HG03575 (cell line): ENCODE measurements around the gene ACTR1A.
"Not testable (repeated sequence)": the region's sequence is repeated elsewhere in the genome, so short reads cannot be mapped to it uniquely, and the experiment has no call there.

ENCODE experiments used
- ATAC-seq: cut with Tn5 transposase; IDR thresholded peaks from one replicate; pipeline ENCODE4 v1.9.1; 2021; ENCODE audit not compliant: unreplicated experiment, insufficient number of reproducible peaks, low FRiP score; ENCODE audit errors: extremely low read depth

The ACTR1A gene

GRCh38 chr10:102502337-102503151 is at the start of gene ACTR1A:
TSS of gene ACTR1A (minus strand) at chr10:102502712. CDS start at chr10:102502647, 65 bp downstream.
- no peak for ATAC-seq

DNA sequence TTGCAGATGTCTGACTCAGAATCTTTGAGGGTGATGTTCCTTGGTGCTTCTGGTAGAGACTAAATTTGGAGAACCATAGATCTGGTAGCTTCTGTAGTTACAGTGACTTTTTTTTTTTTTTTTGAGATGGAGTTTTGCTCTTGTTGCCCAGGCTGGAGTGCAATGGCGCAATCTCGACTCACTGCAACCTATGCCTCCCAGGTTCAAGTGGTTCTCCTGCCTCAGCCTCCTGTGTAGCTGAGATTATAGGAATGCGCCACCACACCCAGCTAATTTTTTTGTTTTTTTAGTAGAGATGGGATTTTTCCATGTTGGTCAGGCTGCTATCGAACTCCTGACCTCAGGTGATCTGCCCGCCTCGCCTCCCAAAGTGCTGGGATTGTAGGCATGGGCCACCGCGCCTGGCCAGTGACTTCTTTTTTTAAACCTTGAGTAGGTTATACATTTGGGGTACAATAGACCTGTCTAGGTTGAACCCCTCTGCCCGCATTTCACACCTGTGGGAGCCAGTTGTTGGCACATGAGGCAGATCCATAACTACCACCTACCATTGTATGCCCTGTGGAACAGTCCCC is 48.2 kb upstream of the ACTR1A start:
- no peak for ATAC-seq

GRCh38 chr10:102549549-102549948 is 47.0 kb upstream of the ACTR1A start:
- ATAC-seq = no peak

GRCh38 chr10:102546606-102547320 is 44.3 kb upstream of the ACTR1A start:
- no peak for ATAC-seq

- no peak for ATAC-seq
These were observed 43.5 kb upstream of the ACTR1A start for GRCh38 chr10:102545997-102546396.

DNA sequence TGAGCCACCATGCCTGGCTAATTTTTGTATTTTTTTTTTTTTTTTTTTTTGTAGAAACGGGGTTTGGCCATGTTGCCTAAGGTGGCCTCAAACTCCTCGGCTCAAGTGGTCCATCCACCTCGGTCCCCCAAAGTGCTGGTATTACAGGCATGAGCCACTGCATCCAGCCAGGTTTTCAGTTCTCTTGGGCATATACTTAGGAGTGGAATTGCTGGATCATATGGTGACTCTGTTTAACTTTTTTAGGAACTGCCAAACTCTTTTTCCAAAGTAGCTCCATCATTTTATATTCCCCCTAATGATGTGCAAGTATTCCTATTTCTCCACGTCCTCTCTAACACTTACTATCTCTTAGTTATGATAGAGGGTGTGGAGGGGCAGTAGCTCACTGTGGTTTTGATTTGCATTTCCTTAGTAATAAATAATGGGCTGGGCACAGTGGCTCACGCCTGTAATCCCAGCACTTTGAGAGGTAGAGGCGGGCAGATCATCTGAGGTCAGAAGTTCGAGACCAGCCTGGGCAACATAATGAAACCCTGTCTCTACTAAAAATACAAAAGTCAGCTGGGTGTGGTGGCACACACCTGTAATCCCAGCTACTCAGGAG is 42.9 kb upstream of the ACTR1A start:
- ATAC-seq = no peak

GRCh38 chr10:102542800-102543418 is 40.4 kb upstream of the ACTR1A start:
- ATAC-seq = no peak

GRCh38 chr10:102540023-102540422 is 37.5 kb upstream of the ACTR1A start:
- peak; percentile 71 for ATAC-seq

DNA sequence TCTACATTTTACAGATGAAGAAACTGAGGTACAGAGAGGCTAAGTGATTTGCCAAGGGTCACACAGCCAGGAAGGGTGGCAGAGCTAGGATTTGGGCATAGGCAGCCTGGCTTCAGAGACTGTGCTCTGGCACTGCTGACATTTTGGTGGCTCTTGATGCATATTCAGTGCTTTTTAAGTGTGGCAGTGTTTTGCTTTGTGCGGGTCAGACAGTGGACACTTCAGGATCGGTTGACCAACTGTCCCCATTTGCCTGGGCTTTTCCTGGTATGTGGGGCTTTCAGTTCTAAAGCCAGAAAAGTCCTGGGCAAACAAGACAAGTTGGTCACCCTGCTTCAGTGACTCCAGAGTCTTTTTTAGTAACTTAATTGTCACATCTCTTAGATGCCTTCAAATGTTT is 36.3 kb upstream of the ACTR1A start:
- no peak for ATAC-seq

DNA sequence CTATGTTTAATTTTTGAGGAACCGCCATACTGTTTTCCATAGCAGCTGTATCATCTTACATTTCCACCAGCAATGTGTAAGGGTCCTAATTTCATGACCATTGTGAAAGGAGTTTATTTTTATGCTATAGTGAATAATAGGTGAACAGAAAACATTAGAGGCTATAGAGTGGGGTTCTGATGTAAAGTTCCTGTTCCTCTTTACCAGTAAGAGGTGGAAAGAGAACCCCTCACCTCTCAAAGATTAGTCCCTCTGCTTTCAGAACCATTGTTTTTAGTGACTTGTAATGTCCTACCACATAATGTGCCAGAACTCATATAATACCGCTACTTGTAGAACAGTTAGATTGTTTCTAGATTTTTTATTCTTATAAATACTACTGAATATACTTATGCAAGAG is 35.4 kb upstream of the ACTR1A start:
- no peak for ATAC-seq

DNA sequence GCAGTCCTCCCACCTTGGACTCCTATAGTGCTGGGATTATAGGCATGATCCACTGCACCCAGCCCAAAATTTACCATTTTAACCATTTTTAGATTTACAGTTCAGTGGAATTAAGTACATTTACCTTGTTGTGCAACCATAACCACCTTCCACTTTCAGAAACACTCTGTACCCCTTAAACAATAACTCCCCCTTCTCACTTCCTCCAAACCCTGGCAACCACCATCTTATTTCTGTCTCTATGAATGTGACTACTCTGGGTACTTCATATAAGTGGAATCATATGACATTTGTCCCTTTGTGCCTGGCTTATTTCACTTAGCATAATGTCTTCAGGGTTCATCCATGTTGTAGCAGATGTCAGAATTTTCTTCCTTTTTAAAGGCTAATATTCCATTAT is 34.9 kb upstream of the ACTR1A start:
- ATAC-seq = no peak

GRCh38 chr10:102535481-102536147 is 33.1 kb upstream of the ACTR1A start:
- ATAC-seq = no peak

- not testable (repeated sequence) for ATAC-seq
These were observed 32.5 kb upstream of the ACTR1A start for GRCh38 chr10:102534966-102535365.

DNA sequence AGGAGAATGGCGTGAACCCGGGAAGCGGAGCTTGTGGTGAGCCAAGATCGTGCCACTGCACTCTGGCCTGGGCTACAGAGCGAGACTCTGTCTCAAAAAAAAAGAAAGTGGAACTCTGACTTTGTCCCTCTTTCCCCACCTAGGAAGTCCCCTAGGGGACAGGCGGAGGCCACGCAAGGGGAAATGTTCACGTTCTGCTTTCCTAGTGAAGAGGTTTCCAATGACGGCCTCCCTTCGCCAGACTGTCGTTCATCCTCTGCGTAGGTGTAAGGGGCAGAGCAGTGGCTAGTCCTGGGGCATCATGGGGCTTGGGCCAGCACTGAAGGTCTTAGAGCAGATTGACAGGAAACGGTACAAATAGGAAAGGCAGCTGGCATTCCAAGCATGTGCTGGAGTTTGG is 31.8 kb upstream of the ACTR1A start:
- ATAC-seq = no peak

DNA sequence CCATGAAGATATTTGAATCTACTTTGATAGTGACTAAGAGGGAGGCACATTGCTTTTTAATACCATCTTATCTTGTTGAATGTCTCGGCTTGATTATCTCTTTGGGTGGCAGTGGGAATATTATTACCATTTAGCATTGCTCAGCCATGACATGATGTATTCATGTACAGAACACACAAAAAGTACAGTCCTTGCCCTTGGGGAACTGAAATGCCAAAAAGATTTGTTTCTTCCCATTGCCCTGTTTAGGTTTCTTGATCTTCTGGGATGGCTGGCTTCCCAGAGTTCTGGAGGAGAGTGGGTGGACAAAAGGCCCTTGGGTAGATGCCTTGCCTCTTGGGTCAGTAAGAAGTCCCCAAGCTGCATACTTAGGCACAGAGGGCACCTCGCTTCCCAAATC is 25.0 kb upstream of the ACTR1A start:
- ATAC-seq = no peak

- ATAC-seq = no peak
These were observed 22.2 kb upstream of the ACTR1A start for GRCh38 chr10:102524746-102525145.

DNA sequence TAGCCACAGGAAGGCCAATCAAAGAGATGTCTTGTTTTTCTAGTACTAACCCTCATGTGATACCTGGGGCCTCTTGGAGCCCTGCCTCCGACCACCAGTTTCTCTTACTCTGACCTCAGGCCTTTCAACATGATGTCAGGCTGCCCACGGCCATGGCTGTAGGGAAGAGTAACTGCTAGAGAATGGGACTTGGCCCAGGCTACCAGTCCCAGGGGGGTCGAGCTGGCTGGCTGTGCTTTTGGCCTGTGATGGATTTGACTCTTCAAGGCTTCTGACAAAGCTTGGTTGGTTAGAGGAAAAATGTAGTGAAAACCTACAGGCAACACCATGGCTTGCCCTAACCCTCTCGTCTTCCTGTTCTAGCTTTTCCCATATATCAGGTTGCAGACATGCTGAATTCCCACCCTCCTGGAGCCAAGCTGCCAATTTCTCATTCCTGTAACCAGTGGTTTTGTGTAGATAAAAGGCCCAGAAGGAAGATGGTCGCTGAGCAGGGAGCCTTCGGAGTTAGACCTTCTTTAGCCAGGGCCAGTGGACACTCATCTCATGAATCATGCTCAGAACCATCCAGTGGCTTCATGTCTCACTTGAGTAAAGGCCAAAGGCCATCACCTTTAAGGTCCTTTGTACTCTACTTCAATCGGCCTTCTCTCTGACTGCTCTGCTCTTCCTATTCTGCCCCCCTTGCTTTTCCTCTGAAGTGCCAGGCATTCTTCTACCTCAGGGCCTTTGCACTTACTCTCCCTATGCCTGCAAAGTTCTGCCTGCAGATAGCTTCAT is 20.9 kb upstream of the ACTR1A start:
- no peak for ATAC-seq

DNA sequence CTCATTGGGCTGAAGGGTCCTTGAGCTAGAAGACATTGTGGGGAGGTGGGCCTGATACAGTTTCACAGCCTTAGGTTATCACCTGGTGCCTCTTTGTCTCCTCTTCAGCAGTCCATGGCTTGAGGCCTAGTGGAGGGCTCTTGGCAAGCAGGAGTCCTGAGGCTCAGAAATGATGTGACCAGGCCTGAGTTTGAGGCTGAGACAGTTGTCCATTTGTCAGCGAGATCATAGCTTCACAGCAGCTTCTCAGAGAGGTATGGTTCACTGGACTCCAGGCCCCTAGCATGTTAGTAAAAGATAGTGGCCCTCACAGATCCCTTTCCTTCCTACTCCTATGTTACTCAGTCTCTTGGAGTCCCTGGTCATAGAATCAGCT is 20.4 kb upstream of the ACTR1A start:
- no peak for ATAC-seq
